Uterus (tissue), 4 donors: ENCODE data around the gene MIF4GD. TPM values are rescaled to one million over a fixed set of nuclear protein-coding genes. Genes with fewer than 3 reads are reported as not detected.
"Not testable (repeated sequence)": the region's sequence is repeated elsewhere in the genome, so short reads cannot be mapped to it uniquely, and the experiment has no call there.

ENCODE experiments used
- DNase-seq, 2 donors: peaks; one replicate each; pipeline ENCODE4 v3.0.0-alpha.2; 2019 to 2020
- H3K27ac ChIP-seq, 2 donors: fragments of 200-600 bp; sonication (generic); 1 replicate in 1 of 2; 2 replicates in 1 of 2; pipeline ENCODE4 v1.5.1; 2016 to 2018
- H3K27me3 ChIP-seq, 2 donors: fragments of 200-600 bp; sonication (generic); one replicate each; pipeline ENCODE4 v1.5.1; 2018 to 2019; ENCODE audit warnings: control low read depth in 1 of 2
- H3K36me3 ChIP-seq, 2 donors: fragments of 200-600 bp; sonication (generic); one replicate each; pipeline ENCODE4 v1.5.1; 2019; ENCODE audit warnings: control low read depth in 1 of 2
- H3K4me1 ChIP-seq, 2 donors: fragments of 200-600 bp; sonication (generic); one replicate each; pipeline ENCODE4 v1.5.1; 2018 to 2019; ENCODE audit warnings: control low read depth in 1 of 2
- H3K4me3 ChIP-seq, 2 donors: fragments of 200-600 bp; sonication (generic); 1 replicate in 1 of 2; 2 replicates in 1 of 2; pipeline ENCODE4 v1.5.1; 2018 to 2019; ENCODE audit warnings: mild to moderate bottlenecking in 1 of 2
- H3K9me3 ChIP-seq, 2 donors: fragments of 200-600 bp; sonication (generic); one replicate each; pipeline ENCODE4 v1.5.1; 2019; ENCODE audit warnings: control low read depth in 1 of 2
- CTCF ChIP-seq, 4 experiments: fragments of 200-600 bp in 2 of 4; fragments of 450-650 bp in 2 of 4; sonication (generic) in 2 of 4; IDR thresholded peaks; one replicate each; pipeline ENCODE4 v1.5.1; 2016 to 2019; ENCODE audit warnings: antibody characterized with exemption in 4 of 4, mild to moderate bottlenecking in 2 of 4, moderate library complexity in 1 of 4
- POLR2A ChIP-seq, 2 donors: fragments of 450-650 bp; IDR thresholded peaks; one replicate each; pipeline ENCODE4 v1.6.1; 2016; ENCODE audit warnings: antibody characterized with exemption in 2 of 2, mild to moderate bottlenecking in 1 of 2, moderate library complexity in 1 of 2
- intact Hi-C: fragments of 100-400 bp; cut with DNase I; formaldehyde crosslinking; loops from one replicate; pipeline ENCODE4 v1.15.1; 2023; ENCODE audit warnings: low total_unique reads
- total RNA-seq, 4 donors: library from RNA; depleted of rRNA in 3 of 4; stranded (reverse); fragments of >200 nt in 3 of 4; gene quantifications; one replicate each; pipeline versions ENCODE4 v1.1.0 to v1.2.4, GENCODE V29; 2014 to 2023
- donor health status: DM: yes; HTN: yes; CAD: no.

MIF4GD gene
- total RNA-seq, 4 donors from 2014 or later: 11.7 to 45.3 (median 25.8) TPM

GRCh38 chr17:75285123-75285522, 14.1 kb upstream of the MIF4GD start:
- Histone ChIP-seq H3K27ac (no peak overlapping the region), H3K9me3 (no peaks in the 10 kb centered on the region), H3K4me1 (no peaks in the 10 kb centered on the region), H3K4me3 (no peak overlapping the region), H3K27me3 (no peaks in the 10 kb centered on the region), H3K36me3 (no peaks in the 10 kb centered on the region)
- TF ChIP-seq POLR2A (IDR thresholded peaks at IDR 0.05) (no peak), CTCF (IDR thresholded peaks at IDR 0.05) (no peak)
- intact Hi-C loops: loop anchor here (5.0 kb wide), 1 partner anchor 232 kb away; the partner anchor contains the start of genes CASKIN2 and TSEN54
- no peak for DNase-seq

GRCh38 chr17:75280189-75280588, 9.2 kb upstream of the MIF4GD start:
- DNase-seq, H3K27me3 ChIP-seq, H3K36me3 ChIP-seq, H3K27ac ChIP-seq, intact Hi-C loops, H3K4me1 ChIP-seq, H3K9me3 ChIP-seq, H3K4me3 ChIP-seq: not testable (repeated sequence)

- peaks cover 0 to 1% of the 10 kb centered on the region in 2 donors for H3K4me1 ChIP-seq
- no peak overlapping the region for H3K4me3 ChIP-seq
- H3K27me3 ChIP-seq: no peaks in the 10 kb centered on the region
- DNase-seq: no peak
- intact Hi-C loops: no loop called here
- H3K9me3 ChIP-seq: no peaks in the 10 kb centered on the region
- no peak overlapping the region for H3K27ac ChIP-seq
- H3K36me3 ChIP-seq: no peaks in the 10 kb centered on the region
- TF ChIP-seq POLR2A (IDR thresholded peaks at IDR 0.05) (no peak), CTCF (IDR thresholded peaks at IDR 0.05) (no peak)
Measured at GRCh38 chr17:75277664-75278071, 6.6 kb upstream of the MIF4GD start.

- intact Hi-C loops: no loop called here
- TF ChIP-seq POLR2A (IDR thresholded peaks at IDR 0.05) (no peak), CTCF (IDR thresholded peaks at IDR 0.05) (no peak)
- H3K4me3 ChIP-seq: no peak overlapping the region
Measured at GRCh38 chr17:75273977-75274708, 3.1 kb upstream of the MIF4GD start.

GRCh38 chr17:75272848-75273184, 1.8 kb upstream of the MIF4GD start:
- DNase-seq: no peak
- intact Hi-C loops: no loop called here
- TF ChIP-seq POLR2A (IDR thresholded peaks at IDR 0.05): no peak
- no peak for TF ChIP-seq CTCF (IDR thresholded peaks at IDR 0.05)
- no peaks in the 10 kb centered on the region for H3K36me3 ChIP-seq
- no peak overlapping the region for H3K27ac ChIP-seq
- H3K4me1 ChIP-seq: peaks cover 0 to 11% of the 10 kb centered on the region in 2 donors
- H3K4me3 ChIP-seq: no peak overlapping the region
- H3K9me3 ChIP-seq: no peaks in the 10 kb centered on the region
- H3K27me3 ChIP-seq: no peaks in the 10 kb centered on the region

More at GRCh38 chr17:75273977-75274708, 3.1 kb upstream of the MIF4GD start:
- DNase-seq: no peak
- no peaks in the 10 kb centered on the region for H3K9me3 ChIP-seq
- no peaks in the 10 kb centered on the region for H3K27me3 ChIP-seq
- H3K27ac ChIP-seq: no peak overlapping the region
- H3K4me1 ChIP-seq: peaks cover 0 to 11% of the 10 kb centered on the region in 2 donors
- no peaks in the 10 kb centered on the region for H3K36me3 ChIP-seq
